ENCODE measurements around the gene PARD3.
"Not testable (repeated sequence)": the region's sequence is repeated elsewhere in the genome, so short reads cannot be mapped to it uniquely, and the experiment has no call there.

The PARD3 gene

DNA sequence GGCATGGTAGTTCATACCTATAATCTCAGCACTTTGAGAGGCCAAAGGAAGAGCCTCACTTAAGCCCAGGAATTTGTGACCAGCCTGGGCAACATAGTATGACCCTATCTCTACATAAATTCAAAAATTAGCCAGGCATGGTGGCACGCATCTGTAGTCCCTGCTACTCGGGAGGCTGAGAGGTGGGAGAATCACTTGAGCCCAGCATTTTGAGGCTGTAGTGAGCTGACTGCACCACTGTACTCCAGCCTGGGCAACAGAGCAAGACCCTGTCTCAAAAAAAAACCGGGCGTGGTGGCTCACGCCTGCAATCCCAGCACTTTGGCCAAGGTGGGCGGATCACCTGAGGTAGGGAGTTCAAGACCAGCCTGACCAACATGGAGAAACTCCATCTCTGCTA, 19.8 kb downstream of the PARD3 start:
- DNase-seq = no peak

DNA sequence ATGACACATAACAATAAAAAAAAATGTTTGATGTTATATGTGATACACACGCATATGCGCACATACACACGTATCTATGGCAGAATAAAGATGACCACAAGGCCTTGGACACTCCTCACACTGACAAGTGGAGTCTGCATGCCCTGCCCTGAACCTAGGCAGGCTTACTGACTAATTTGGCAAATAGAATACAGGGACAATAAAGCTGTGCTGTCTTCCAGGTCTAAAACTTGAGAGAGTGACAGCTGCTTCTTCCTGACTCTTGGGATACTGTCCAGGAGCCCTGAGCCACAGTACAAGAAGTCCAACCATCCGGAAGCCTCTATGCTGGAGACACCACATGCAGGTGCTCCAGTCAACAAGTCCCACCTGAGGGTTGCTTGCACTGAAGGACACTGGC, 20.3 kb downstream of the PARD3 start:
- no peak for DNase-seq

DNA sequence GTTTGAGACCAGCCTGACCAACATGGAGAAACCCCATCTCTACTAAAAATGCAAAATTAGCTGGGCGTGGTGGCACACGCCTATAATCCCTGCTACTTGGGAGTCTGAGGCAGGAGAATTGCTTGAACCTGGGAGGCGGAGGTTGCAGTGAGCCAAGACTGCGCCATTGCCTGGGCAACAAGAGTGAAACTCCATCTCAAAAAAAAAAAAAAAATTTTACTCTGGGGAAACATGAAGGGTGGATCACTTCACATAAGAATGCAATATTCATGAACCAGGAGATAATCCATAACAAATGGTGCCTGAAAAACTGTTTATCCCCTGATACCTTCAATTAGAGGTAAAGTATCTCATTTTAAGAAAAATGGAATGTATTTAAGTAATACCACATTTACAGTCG, 21.5 kb downstream of the PARD3 start:
- not testable (repeated sequence) for DNase-seq

DNA sequence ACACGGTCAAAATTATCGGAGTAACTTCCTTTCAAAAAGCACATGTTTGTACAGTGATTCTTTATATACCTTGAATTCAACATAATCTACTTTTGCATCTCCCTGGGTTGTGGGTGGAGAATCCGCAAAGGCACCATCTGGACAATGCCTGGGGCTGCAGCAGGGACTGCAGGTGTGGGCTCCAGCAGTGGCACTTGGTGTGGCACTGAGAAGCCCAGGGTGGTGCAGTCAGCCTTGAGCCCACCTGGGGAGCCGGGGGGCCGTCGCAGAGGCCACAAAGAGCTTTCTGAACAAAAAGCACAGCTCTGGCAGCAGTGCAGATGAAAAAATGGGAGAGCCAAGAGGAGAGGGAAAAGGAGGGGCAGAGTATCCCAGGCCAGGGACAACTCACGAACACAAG, 22.2 kb downstream of the PARD3 start:
- DNase-seq = no peak

DNA sequence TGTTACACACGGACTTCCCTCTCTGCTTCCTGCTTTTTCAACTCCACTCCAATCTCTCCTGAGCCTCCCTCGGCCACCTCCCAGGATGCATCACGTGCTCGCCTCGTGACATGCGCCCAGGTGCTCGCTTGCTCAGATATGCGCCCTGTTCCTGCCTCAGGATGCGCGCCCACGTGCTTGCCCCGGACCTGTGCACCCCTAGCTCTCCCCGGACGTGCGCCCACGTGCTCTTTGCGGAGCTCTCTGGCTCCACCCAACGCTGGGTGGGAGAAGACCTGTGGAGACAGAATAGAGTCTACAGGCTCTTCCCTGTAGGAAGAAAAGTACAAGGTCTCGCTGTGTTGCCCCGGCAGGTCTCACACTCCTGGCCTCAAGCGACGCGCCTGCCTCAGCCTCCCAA, 23.1 kb downstream of the PARD3 start:
- peak; percentile 6 for DNase-seq

DNA sequence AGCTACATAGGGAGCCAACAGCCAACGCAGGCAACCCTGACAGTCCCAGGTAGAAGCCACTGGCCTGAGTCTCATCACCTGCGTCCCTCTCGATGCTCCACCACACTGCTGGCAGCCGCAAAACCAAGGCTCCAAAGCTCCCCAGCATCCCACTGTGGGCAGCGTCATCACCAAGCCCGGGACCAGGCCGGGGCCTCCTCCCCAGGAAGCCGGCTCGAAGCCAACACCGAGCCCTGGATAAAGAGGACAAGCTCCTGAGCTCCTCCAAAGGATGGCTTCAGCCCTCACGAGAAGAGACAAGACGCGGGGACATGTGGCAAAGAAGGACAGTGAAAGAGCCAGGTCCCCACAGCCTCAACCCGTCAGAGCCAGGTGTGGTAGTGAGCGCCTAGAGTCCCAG, 23.9 kb downstream of the PARD3 start:
- no peak for DNase-seq

DNA sequence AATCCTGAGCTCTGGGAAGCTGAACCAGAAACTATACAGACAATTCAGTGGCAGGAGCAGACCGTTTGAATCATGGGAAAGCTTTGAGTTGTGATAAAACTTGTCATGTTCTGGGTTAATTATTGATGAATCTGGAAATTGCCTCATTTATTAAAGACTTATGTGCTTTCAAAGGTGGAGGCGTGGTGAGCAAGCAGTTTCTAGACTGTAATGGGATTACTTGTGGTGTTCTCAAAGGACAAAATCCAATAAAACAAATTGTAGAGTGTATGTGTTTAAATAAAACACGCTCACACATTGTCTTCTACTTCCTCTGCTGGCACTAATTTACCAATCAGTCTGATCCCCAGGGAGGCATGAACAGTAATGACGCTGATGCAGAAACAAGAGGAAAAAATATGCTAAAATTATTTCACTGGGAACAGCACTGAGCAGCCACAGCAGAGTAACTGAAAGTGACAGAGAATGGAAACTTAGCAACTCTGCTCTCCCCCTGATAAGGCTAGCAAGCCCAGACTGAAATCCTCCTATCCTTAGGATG, 25.1 kb downstream of the PARD3 start:
- DNase-seq = no peak

DNA sequence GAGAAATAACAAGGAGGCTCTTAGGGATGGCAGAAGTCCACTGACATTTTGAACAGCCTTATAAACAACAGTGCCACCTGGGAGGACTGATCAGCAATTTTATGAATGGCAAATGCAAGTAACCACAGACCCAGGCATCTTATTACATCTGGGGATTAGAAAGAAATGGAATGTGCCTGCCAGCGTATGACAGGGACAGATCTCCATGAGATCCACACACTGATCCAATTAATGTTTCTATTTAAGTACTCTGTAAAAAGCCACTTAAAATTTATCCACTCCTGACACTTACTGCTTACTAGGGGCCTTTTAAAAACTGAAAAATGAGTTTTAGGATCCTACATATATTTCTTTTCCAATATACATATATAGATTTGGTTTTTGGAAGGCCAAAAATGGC, 28.6 kb downstream of the PARD3 start:
- no peak for DNase-seq

DNA sequence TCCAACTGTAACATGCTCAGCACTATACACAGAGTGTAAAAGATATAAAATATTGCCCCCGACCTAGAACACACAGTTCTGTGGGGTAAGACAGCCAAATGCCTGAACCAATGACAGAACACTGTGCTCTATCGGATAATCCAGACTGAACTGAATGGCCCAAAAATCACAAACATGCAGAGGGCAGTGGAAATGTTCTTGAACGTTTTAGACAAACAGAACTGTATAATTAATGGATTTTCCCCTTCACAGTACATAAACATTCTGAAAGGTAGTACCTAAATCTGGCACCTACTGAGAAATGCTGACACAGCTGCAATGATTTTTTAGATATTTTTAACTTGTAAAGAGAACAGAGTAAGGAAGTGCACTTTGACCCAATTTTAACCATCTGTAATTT, 33.4 kb downstream of the PARD3 start:
- DNase-seq = no peak

DNA sequence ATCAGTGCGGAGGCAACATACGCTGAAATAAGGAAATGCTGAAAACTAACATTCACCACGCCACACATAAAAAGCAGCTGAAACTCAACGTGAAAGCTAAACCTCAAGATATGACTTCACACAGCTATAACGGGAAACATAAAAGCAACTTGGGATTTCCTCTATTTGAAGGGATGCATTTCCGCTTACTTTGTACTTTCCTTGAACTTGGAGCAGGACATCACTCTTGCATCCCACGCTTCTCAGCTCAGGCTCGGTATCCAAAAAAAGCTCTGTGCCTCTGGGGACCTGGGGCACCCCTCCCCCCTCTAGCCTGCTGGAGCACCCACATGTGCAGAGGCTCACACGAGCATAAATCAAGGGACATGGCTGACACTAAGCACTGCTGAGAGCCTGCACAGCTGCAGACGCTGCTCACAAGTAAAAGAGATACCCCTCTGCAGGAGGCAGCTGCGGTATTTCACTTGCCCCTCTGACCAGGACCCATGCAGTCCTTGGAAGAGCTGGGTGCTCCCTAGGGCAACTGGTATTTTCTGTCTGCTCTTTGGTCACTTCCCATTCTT, 34.2 kb downstream of the PARD3 start:
- no peak for DNase-seq

DNA sequence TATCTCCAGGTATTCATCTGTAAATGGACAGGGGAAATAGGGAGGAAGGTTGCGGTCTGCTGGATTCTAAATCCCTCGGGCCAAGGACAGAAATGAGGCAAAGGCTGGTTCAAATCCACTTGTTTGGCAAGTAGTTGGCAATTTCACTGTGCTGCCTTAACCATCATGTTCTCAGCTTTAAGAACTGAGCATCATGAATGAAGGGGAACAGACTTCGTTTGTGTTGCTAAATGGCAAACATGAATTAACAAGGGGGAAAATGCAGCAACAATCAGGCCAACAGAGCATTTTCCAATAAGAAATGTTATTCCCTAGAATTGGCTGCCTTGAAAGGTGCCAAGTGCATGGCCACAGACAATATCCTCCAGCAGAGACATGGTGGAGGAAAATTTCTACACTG, 36.9 kb downstream of the PARD3 start:
- DNase-seq = no peak

DNA sequence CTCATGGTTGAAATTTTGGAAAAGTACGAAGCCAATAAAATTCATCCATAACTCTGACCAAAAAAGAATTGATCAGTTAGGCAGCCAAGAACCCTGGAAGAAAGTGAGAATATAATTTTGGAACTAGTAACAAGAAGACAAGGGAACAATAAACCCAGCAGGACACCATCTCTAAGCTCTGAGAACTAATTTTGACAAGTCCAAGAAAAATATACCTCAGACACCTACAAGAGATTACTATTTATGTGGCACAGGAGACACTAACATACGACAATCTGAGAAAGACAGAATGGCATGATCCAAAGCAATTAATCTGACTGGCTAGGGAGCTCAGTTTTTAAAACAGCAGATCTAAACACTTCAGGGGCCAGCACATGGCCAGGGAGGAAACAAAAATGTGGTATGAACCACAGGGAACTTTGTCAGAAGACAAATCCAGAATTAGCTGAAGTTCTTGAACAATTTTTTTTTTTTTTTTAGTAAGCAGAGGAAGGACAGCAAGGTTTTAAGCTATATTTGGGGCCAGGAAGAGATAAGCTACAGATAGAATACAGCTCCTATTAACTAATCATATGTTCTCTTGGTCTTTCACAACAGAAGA, 38.9 kb downstream of the PARD3 start:
- no peak for DNase-seq

DNA sequence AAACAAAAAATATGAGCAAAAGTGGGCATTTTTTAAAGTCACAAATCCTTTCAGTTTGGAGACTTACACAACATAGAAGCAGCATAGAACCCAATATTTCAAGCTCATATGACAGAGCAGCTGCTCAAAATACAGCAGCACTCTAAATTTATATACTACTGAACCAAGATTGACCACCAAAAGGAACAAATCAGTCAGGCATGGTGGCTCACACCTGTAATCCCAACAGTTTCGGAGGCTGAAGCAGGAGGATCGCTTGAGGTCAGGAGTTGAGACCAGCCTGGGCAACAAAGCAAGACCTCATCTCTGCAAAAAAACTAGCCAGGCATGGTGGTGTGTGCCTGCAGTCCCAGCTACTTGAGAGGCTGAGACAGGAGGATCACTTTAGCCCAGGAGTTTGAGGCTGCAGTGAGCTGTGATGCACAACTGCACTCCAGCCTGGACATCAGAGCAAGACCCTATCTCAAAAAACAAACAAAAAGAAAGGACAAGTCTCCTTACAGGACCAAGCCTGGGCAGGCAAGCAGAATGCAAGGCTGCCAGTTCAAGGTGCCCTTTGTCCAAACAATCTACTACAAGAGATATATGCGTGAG, 40.0 kb downstream of the PARD3 start:
- DNase-seq = no peak

DNA sequence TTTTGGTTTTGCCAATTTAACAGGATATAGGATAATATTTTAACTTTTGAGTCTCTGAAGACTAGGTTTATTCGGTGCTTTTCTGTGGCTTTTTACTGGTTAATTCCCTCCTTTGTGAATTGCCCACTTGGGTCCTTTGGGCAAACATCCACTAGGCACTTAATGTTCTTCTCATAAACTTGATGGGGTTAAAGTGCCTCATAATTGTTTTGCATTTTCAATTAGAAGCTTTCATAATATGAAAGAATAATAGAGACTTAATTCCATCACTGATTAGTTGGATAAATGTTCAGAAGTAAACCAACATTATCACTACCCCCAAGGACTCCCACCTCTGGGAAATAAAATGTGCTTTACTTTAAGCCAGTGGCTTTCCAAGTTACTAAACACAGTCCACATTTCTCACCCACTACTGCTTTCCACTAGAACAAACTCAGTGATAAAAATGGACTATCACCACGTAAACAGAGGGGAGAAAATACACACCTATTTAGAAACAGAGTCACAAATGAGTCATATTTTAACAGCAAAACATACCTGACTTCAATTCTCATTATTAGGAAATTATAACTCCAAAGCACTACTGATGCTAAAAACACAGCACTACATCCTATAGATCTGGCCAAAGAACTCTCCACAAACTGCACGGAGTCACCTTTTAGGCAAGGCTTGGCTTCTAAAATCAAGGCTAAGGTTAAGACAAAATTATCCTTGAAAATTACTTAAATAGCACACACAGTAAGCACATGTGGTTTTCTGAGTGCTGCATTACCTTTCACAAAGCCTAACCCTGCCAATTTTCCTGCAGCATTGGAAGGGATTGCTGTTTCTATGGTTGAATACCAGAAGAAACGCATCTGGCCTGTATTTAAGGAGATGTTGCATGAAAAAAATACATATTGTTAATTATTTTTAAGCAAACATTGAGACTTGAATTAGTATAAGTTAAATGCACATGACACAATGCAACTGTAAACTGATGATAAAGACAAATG, 41.2 kb downstream of the PARD3 start:
- DNase-seq = no peak

DNA sequence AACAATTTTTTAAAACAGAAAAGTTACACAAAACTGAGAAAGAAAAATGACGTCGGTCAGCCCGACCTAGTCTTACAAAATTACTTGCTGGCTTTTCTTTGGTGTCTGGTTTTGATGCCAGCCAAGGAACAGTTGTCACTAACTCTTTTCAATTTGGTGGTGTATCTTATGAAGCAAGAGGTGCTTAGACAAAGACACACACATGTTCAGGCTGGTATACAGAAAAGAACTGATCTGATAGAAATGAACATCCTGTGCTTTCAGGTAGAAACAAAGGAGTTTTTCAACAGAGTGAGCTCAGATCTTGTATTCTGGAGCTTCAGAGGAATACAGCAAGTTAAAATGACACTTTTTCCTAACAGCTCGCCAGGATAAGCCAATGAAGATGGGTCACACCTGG, 43.6 kb downstream of the PARD3 start:
- no peak for DNase-seq

DNA sequence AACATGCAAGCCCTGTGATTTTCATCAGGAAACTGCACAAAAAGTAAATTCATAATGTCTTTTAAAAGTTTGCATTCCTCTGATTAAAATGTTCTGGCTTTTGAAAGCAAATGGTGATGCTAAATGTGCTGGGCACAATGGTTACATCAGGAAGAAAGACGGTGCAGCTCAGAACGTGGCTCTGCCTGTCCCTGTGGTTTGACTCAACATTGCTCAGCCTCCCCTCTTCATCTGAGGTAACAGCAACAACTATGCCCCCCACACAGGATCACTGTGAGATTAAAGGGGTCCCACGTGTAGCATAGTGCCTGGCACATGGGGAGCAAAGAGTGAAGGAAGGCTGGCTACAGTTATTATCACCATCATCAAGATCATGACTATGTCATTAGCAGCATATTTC, 44.0 kb downstream of the PARD3 start:
- DNase-seq = no peak

DNA sequence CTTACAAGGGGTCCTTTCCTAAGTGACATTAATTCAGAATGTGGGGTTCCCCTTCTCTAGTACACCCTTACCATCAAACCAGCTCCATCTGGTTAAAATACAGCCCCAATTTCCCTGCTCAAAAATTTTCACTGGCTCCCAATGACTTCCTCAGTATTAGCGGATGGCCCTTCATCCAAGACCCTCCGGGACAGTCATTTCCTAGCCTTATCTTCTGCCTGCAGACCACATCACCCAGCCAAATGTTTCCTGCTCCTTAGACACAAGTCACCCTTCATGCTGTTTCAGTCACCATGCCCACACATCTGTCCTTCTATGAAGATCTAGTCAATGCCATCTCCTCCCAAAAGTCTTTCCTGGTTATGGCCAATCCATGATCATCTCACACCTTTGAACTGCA, 45.2 kb downstream of the PARD3 start:
- no peak for DNase-seq

DNA sequence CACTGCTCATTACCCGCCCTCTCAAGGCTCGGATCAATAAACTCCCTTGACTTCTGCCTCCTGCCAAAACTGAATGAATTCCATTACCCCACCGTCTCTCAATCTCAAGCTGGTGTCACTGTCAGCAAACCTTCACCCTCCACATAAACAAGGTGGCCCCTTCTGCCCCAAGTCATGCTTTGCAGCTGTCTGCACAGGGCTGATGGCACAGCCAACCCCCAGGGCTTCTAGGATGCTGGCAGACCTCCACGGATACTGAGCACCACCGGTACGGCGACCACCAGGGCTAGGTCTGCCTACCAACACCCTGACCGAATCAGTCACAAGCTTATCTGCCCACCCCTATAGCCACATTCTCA, 46.1 kb downstream of the PARD3 start:
- DNase-seq = no peak

DNA sequence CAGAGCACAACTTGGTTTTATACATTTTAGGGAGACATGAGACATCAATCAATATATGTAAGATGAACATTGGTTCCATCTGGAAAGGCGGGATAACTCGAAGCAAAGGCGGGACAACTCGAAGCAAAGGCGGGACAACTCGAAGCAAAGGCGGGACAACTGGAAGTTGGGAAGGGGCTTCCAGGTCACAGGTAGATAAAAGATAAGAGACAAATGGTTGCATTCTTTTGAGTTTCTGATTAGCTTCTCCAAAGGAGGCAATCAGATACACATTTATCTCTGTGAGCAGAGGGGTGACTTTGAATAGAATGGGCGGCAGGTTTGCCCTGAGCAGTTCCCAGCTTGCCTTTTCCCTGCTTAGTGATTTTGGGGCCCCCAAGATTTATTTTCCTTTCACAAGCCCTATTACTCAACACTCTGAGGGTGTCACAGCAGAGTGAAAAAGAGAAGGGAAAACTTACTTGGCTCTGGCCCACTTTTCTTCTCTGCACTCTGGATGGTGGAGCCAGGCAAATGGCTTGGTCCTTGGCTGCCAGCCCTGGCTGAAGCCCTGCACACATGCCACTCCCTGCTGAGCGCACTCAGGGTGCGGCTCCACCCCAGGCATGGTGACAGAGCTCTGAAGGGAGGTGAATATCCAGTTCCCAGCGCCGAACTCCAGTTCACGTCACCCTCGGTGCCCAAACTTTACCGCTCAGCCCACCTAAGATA, 46.7 kb downstream of the PARD3 start:
- DNase-seq = no peak

DNA sequence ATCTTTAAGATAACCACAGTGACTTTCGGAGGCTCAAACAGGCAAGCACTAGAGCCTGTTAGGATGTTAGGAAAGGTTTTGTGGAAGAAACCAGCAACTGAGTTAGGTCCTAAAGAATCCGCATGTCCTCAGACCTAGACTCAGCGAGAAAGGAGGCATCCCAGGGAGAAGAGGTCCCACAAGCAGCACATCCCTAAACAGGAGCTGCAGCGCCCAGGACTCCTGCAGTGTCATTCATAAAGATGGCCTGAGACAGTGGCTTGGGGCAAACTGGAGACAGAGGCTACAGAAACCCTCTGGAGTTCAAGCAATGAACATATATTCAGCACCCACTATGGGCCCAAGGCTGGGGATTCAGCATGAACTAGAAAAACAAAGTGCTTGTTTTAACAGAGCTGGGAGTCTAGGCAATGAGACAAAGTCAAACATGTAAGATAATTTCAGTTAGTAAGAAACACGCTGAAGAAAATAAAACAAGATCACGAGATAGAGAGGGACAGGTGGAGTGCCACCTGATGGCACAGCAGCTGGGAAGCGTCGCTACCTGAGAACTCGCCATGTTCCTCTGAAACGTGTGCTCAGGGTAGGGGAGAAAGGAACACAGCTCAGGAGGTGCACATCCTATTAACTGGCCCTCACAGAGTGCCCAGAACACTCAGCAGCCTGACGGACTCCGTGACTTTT, 48.1 kb downstream of the PARD3 start:
- no peak for DNase-seq

DNA sequence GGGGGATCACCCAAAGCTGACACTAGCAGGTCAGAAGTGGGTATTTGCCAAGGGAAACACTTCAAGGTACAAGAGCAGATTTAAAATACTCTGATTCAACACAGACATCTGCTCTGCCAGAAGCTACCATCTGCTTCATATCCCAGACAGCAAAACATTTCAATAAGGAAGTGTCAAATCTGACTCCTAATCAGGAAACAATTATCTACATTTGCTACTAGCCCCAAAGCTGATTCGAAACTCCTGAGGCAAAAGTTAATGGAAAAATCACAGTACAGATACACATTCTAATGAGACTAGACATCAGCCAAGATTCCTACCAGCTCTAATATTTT, 48.9 kb downstream of the PARD3 start:
- no peak for DNase-seq

DNA sequence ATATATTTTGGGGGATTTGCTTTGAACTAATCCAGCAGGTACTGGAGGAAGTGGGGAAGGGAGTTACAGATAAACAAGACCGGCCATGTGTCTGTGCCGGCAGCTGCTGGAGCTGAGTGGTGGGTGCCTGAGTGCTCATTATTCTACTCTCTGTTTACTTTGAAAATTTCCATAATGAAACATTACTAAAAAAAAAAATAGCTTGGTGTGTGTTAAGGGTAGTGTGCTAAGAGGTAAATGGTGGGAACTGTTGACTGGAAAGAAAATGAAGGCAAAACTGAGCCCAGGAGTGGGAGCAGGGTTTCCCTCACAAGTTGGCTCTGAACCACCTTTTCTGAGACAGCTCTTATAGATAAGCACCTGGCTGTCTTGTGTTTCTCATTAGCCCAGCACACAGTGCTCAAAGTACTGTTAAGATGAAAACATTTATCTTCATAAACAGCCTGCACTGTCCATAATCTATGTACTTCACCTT, 50.6 kb downstream of the PARD3 start:
- peak; percentile 28 for DNase-seq
